H1 (cell line): ENCODE measurements around the gene SBF2. TPM values are rescaled to one million over a fixed set of nuclear protein-coding genes. Genes with fewer than 3 reads are reported as not detected.

Source experiments
- CTCF ChIA-PET: fragments of 300-600 bp; sonication (Branson Sonifier 250); formaldehyde crosslinking; loops from one replicate; lab custom pipeline; 2021; ENCODE audit not compliant: partially characterized antibody; lab: Charles Lee
- POLR2A ChIA-PET: fragments of 300-600 bp; sonication (Branson Sonifier 250); formaldehyde crosslinking; loops from one replicate; lab custom pipeline; 2021; ENCODE audit warnings: inconsistent platforms; ENCODE audit not compliant: partially characterized antibody; lab: Charles Lee
- DNase-seq, 2 experiments: peaks; one replicate each; pipeline versions ENCODE4 v3.0.0 to v3.0.0-alpha.2; 2010 to 2022; ENCODE audit warnings: low spot score in 2 of 2, low read depth in 1 of 2, mixed read lengths in 1 of 2
- FAIRE-seq: peaks from 2 replicates; lab custom pipeline; 2011; peaks lifted over from hg19 to GRCh38; lab: Jason Lieb, UNC
- H2AFZ ChIP-seq: 2 replicates; pipeline ENCODE4 v1.8.1; 2012; ENCODE audit warnings: low read length, inconsistent platforms
- H2AK5ac ChIP-seq: 2 replicates; pipeline ENCODE4 v1.6.1; 2013; ENCODE audit warnings: low read depth, low read length
- H2BK120ac ChIP-seq: replicated peaks from 2 replicates; pipeline ENCODE3; 2013; ENCODE audit warnings: low read depth, low read length, inconsistent platforms
- H2BK12ac ChIP-seq: 2 replicates; pipeline ENCODE4 v1.6.1; 2013; ENCODE audit warnings: low read depth, low read length
- H2BK15ac ChIP-seq: 2 replicates; pipeline ENCODE4 v1.6.1; 2013; ENCODE audit warnings: low read length
- H2BK20ac ChIP-seq: 2 replicates; pipeline ENCODE4 v1.6.1; 2013; ENCODE audit warnings: low read length
- H2BK5ac ChIP-seq: 2 replicates; pipeline ENCODE4 v1.6.1; 2013; ENCODE audit warnings: low read depth, low read length
- H3K14ac ChIP-seq: 2 replicates; pipeline ENCODE4 v1.6.1; 2013; ENCODE audit warnings: inconsistent platforms; ENCODE audit not compliant: insufficient read length
- H3K18ac ChIP-seq: 2 replicates; pipeline ENCODE4 v1.6.1; 2013; ENCODE audit warnings: low read length; ENCODE audit errors: extremely low read depth
- H3K23ac ChIP-seq: 2 replicates; pipeline ENCODE4 v1.6.1; 2013; ENCODE audit warnings: inconsistent platforms; ENCODE audit not compliant: insufficient read length
- H3K23me2 ChIP-seq: 2 replicates; pipeline ENCODE4 v1.6.1; 2013; ENCODE audit warnings: low read depth, low read length
- H3K27ac ChIP-seq: 2 replicates; pipeline ENCODE4 v1.6.1; 2011; ENCODE audit warnings: low read depth, low read length, inconsistent platforms
- H3K27me3 ChIP-seq, 4 experiments: replicated peaks in 1 of 4; 1 replicate in 1 of 4; 2 replicates in 3 of 4; pipeline versions ENCODE4 v1.6.1 to v1.8.1; 2011 to 2013; ENCODE audit warnings: low read length in 3 of 4, mild to moderate bottlenecking in 3 of 4, inconsistent platforms in 2 of 4, mixed read lengths in 2 of 4, moderate library complexity in 1 of 4; ENCODE audit not compliant: control insufficient read depth in 3 of 4, insufficient read depth in 3 of 4; ENCODE audit errors: extremely low read depth in 1 of 4
- H3K36me3 ChIP-seq, 4 experiments: 2 replicates each; pipeline versions ENCODE4 v1.6.1 to v1.8.1; 2011 to 2013; ENCODE audit warnings: mild to moderate bottlenecking in 4 of 4, low read length in 3 of 4, moderate library complexity in 2 of 4, control low read depth in 1 of 4, inconsistent platforms in 1 of 4; ENCODE audit not compliant: insufficient read depth in 4 of 4, control insufficient read depth in 2 of 4
- H3K4ac ChIP-seq: replicated peaks from 2 replicates; pipeline ENCODE3; 2013; ENCODE audit warnings: low read length, low read depth, mixed read lengths, inconsistent platforms; ENCODE audit not compliant: insufficient read length
- H3K4me1 ChIP-seq, 4 experiments: replicated peaks in 1 of 4; 1 replicate in 1 of 4; 2 replicates in 3 of 4; pipeline versions ENCODE4 v1.6.1 to v1.8.1; 2011 to 2013; ENCODE audit warnings: low read length in 3 of 4, inconsistent platforms in 2 of 4, mixed read lengths in 1 of 4; ENCODE audit not compliant: insufficient read depth in 4 of 4, control insufficient read depth in 3 of 4
- H3K4me2 ChIP-seq, 2 experiments: 2 replicates each; pipeline versions ENCODE4 v1.6.1 to v1.8.1; 2011 to 2013; ENCODE audit warnings: low read depth in 2 of 2, low read length in 2 of 2, control low read depth in 1 of 2, inconsistent platforms in 1 of 2, mild to moderate bottlenecking in 1 of 2; ENCODE audit not compliant: insufficient read depth in 1 of 2
- H3K4me3 ChIP-seq, 4 experiments: fragments of 200-600, 300-600 bp in 1 of 4; sonication (generic), shearing (Covaris generic), sonication (Bioruptor Twin) in 1 of 4; 2 replicates each; pipeline versions ENCODE4 v1.5.1 to v1.8.1; 2011 to 2016; ENCODE audit warnings: low read length in 4 of 4, low read depth in 3 of 4, control low read depth in 2 of 4, inconsistent platforms in 2 of 4, mild to moderate bottlenecking in 2 of 4, mixed read lengths in 1 of 4, moderate library complexity in 1 of 4; ENCODE audit not compliant: insufficient read depth in 2 of 4; ENCODE audit errors: extremely low read depth in 1 of 4
- H3K56ac ChIP-seq: replicated peaks from 2 replicates; pipeline ENCODE3; 2013; ENCODE audit warnings: low read depth, mild to moderate bottlenecking, mixed read lengths, low read length, inconsistent platforms; ENCODE audit not compliant: insufficient read length
- H3K79me1 ChIP-seq: 2 replicates; pipeline ENCODE4 v1.6.1; 2013; ENCODE audit warnings: low read depth, low read length, control low read depth
- H3K79me2 ChIP-seq, 2 experiments: 2 replicates each; pipeline versions ENCODE4 v1.6.1 to v1.8.1; 2012 to 2013; ENCODE audit warnings: low read length in 2 of 2, mild to moderate bottlenecking in 2 of 2, inconsistent platforms in 1 of 2; ENCODE audit not compliant: insufficient read depth in 2 of 2, control insufficient read depth in 1 of 2
- H3K9ac ChIP-seq, 4 experiments: replicated peaks in 1 of 4; 1 replicate in 1 of 4; 2 replicates in 3 of 4; pipeline versions ENCODE4 v1.6.1 to v1.8.1; 2011 to 2013; ENCODE audit warnings: low read depth in 3 of 4, low read length in 3 of 4, control low read depth in 2 of 4, mild to moderate bottlenecking in 2 of 4, moderate library complexity in 2 of 4, inconsistent platforms in 1 of 4; ENCODE audit errors: extremely low read depth in 1 of 4
- H3K9me3 ChIP-seq, 2 experiments: 2 replicates each; pipeline versions ENCODE4 v1.6.1 to v1.8.1; 2012 to 2013; ENCODE audit warnings: mild to moderate bottlenecking in 2 of 2, moderate library complexity in 2 of 2, control low read depth in 1 of 2, inconsistent platforms in 1 of 2, low read depth in 1 of 2, low read length in 1 of 2, mixed read lengths in 1 of 2; ENCODE audit not compliant: insufficient read depth in 2 of 2
- H4K20me1 ChIP-seq, 2 experiments: replicated peaks in 1 of 2; 2 replicates each; pipeline versions ENCODE3 to v1.8.1; 2011 to 2013; ENCODE audit warnings: inconsistent platforms in 2 of 2, low read length in 2 of 2, mild to moderate bottlenecking in 1 of 2; ENCODE audit not compliant: insufficient read depth in 2 of 2, control insufficient read depth in 1 of 2
- H4K5ac ChIP-seq: 2 replicates; pipeline ENCODE4 v1.6.1; 2013; ENCODE audit warnings: low read length, low read depth, mixed read lengths, inconsistent platforms; ENCODE audit not compliant: insufficient read length
- H4K8ac ChIP-seq: 2 replicates; pipeline ENCODE4 v1.8.0; 2013; ENCODE audit warnings: mild to moderate bottlenecking, moderate library complexity, low read length, inconsistent platforms; ENCODE audit not compliant: insufficient read depth; ENCODE audit errors: extremely low read depth
- H4K91ac ChIP-seq: replicated peaks from 2 replicates; pipeline ENCODE3; 2013; ENCODE audit warnings: low read length, mixed read lengths, inconsistent platforms; ENCODE audit not compliant: insufficient read length
- ASH2L ChIP-seq: fragments of 200-600, 300-600 bp; sonication (generic); IDR thresholded peaks from one replicate; pipeline ENCODE4 v1.7.1; 2017; ENCODE audit warnings: low read length
- ATF2 ChIP-seq: IDR thresholded peaks from 2 replicates; pipeline ENCODE4 v1.6.1; 2012; ENCODE audit warnings: low read length, inconsistent platforms
- BCL11A ChIP-seq, 2 experiments: IDR thresholded peaks; one replicate each; pipeline ENCODE4 v1.6.1; 2011; ENCODE audit warnings: low read depth in 2 of 2, low read length in 2 of 2, mild to moderate bottlenecking in 2 of 2
- CHD1 ChIP-seq: IDR thresholded peaks from 2 replicates; pipeline ENCODE4 v1.6.1; 2012; ENCODE audit warnings: low read depth, low read length, improper control_type of control experiment
- EZH2 ChIP-seq: fragments of 200-600 bp; sonication (generic); IDR thresholded peaks from 2 replicates; pipeline ENCODE4 v1.7.1; 2012; ENCODE audit warnings: low read depth, mild to moderate bottlenecking, moderate library complexity, low read length, inconsistent platforms; ENCODE audit not compliant: severe bottlenecking
- JUND ChIP-seq: IDR thresholded peaks from 2 replicates; pipeline ENCODE4 v1.6.1; 2011; ENCODE audit warnings: mild to moderate bottlenecking, improper control_type of control experiment, low read length
- POLR2AphosphoS5 ChIP-seq: IDR thresholded peaks from 2 replicates; pipeline ENCODE4 v1.6.1; 2011; ENCODE audit warnings: low read depth, low read length
- RFX5 ChIP-seq: IDR thresholded peaks from 2 replicates; pipeline ENCODE4 v1.6.1; 2011; ENCODE audit warnings: low read depth, low read length, improper control_type of control experiment, borderline replicate concordance
- SRF ChIP-seq: IDR thresholded peaks from 2 replicates; pipeline ENCODE4 v1.6.1; 2011; ENCODE audit warnings: mild to moderate bottlenecking, low read depth, low read length, moderate library complexity
- TBP ChIP-seq: IDR thresholded peaks from 2 replicates; pipeline ENCODE4 v1.6.1; 2011; ENCODE audit warnings: low read depth, low read length, improper control_type of control experiment
- WGBS, 2 experiments: shearing (Covaris generic) in 1 of 2; methylation state at CpG; one replicate each; pipeline versions ENCODE4 v1.1.6 to v1.1.7; 2013 to 2015; ENCODE audit warnings: low lambda C conversion rate in 2 of 2, mixed read lengths in 2 of 2, inconsistent platforms in 1 of 2, low coverage in 1 of 2, missing lambda C conversion rate in 1 of 2; ENCODE audit not compliant: insufficient replicate concordance in 2 of 2, insufficient coverage in 1 of 2, insufficient read length in 1 of 2; ENCODE audit errors: extremely low coverage in 1 of 2, missing lambda C conversion rate in 1 of 2; 5-methylcytosine and 5-hydroxymethylcytosine counted together
- polyA plus RNA-seq, 7 experiments: library from polyadenylated mRNA; depleted of rRNA in 3 of 7; stranded (reverse) in 5 of 7; unstranded in 2 of 7; fragments of >200 nt in 5 of 7; fragments of 200-250 nt in 2 of 7; gene quantifications; 1 replicate in 5 of 7; 2 replicates in 1 of 7; 4 replicates in 1 of 7; pipeline versions ENCODE4 v1.2.1 to v1.2.3, GENCODE V29; 2011 to 2013; ENCODE audit warnings: missing spikeins in 2 of 7, mixed read lengths in 2 of 7
- total RNA-seq: library from RNA; stranded (reverse); fragmentation: NEBNext Ultra II Directional; extraction: Animal tissue kit (Norgen Biotek cat#: 25700); gene quantifications from 2 replicates; pipeline ENCODE4 v1.2.1, GENCODE V29; 2021
- TF ChIP-seq, protein P1 (sequence below), 3 experiments: IDR thresholded peaks; 1 replicate in 2 of 3; 2 replicates in 1 of 3; pipeline versions ENCODE4 v1.5.1 to v1.6.1; 2011; ENCODE audit warnings: low read length in 3 of 3, mild to moderate bottlenecking in 3 of 3, inconsistent platforms in 2 of 3, low read depth in 1 of 3, moderate library complexity in 1 of 3; ENCODE audit not compliant: insufficient read depth in 1 of 3; ENCODE audit errors: control extremely low read depth in 1 of 3

Gene SBF2
- total and polyA plus RNA-seq, 2 of the 8 experiments (the other 6 are each of a cell fraction or from before 2014, with no cell fraction given): 36.7 to 50.5 TPM

DNA sequence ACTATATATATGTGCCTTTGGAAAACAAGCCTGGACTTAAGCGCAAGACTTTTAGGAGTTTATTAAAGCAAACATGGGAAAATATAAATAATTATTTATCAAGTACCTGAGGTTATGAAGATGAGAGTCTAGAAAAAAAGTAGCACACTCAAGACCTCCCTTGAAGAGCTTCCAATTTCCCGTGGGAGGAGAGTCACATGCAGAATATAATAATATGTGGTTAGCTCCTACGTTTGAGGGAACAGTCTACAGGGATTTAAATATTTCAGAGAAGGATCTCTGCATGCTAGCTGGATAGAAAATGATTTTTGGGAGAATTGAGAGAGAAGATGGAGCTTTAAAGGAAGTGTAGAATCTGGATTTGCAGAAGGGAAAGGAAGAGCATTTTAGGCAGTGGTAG, 446.4 kb downstream of the SBF2 start:
- Histone ChIP-seq H3K4me1 (no peaks in the 10 kb centered on the region), H3K27me3 (no peaks in the 10 kb centered on the region), H2BK20ac (no peak overlapping the region), H3K27ac (no peak overlapping the region), H2AFZ (no peak overlapping the region), H3K36me3 (peaks cover 0 to 6% (median 3%) of the 10 kb centered on the region in 4 experiments; a peak in 4 of 8 replicates), H3K18ac (no peak overlapping the region), H4K5ac (no peak overlapping the region), H4K20me1 (no peaks in the 10 kb centered on the region), H3K9me3 (no peaks in the 10 kb centered on the region), H4K91ac (no peak overlapping the region), H3K56ac (no peak overlapping the region), H2BK5ac (no peak overlapping the region), H3K23ac (no peak overlapping the region), H3K4me2 (no peak overlapping the region), H3K23me2 (no peaks in the 10 kb centered on the region), H2BK120ac (no peak overlapping the region), H3K4me3 (no peak overlapping the region), H3K79me1 (no peaks in the 10 kb centered on the region), H3K4ac (no peak overlapping the region), H2AK5ac (no peak overlapping the region), H3K14ac (no peak overlapping the region), H2BK12ac (no peak overlapping the region), H2BK15ac (no peak overlapping the region), H3K9ac (no peak overlapping the region), H4K8ac (no peak overlapping the region), H3K79me2 (no peaks in the 10 kb centered on the region)
- CTCF ChIA-PET: interaction anchor here (1.3 to 1.4 kb wide), 2 partner anchors 12 to 90 kb away, joined by 3 to 5 read pairs; no protein-coding TSS in a partner anchor
- POLR2A ChIA-PET: no interaction called here
- DNase-seq (no peak), FAIRE-seq (no peak)
- 70% methylated on average over 3 of the region's 3 CpGs; no CpG with 5 or more reads in 1 of the 2 experiments for WGBS, 2 experiments
- TF ChIP-seq RFX5 (no peak), ASH2L (no peak), BCL11A (IDR thresholded peaks at IDR 0.05; ENCODE audit: low read depth in 2 of 2, low read length in 2 of 2) (no peak), TBP (no peak), POLR2AphosphoS5 (no peak), JUND (no peak), ATF2 (no peak), CHD1 (no peak), SRF (no peak), EZH2 (no peak)
- TF ChIP-seq, protein P1, sequence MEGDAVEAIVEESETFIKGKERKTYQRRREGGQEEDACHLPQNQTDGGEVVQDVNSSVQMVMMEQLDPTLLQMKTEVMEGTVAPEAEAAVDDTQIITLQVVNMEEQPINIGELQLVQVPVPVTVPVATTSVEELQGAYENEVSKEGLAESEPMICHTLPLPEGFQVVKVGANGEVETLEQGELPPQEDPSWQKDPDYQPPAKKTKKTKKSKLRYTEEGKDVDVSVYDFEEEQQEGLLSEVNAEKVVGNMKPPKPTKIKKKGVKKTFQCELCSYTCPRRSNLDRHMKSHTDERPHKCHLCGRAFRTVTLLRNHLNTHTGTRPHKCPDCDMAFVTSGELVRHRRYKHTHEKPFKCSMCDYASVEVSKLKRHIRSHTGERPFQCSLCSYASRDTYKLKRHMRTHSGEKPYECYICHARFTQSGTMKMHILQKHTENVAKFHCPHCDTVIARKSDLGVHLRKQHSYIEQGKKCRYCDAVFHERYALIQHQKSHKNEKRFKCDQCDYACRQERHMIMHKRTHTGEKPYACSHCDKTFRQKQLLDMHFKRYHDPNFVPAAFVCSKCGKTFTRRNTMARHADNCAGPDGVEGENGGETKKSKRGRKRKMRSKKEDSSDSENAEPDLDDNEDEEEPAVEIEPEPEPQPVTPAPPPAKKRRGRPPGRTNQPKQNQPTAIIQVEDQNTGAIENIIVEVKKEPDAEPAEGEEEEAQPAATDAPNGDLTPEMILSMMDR (IDR thresholded peaks at IDR 0.05; ENCODE audit: control extremely low read depth in 1 of 3, insufficient read depth in 1 of 3, low read depth in 1 of 3, low read length in 3 of 3): no peak
